HG02571 (cell line): ENCODE measurements around the gene PIWIL4.
A peak's percentile ranks its signal among the peaks of the same experiment; 100 is the strongest.
"Not testable (repeated sequence)": the region's sequence is repeated elsewhere in the genome, so short reads cannot be mapped to it uniquely, and the experiment has no call there.

Experiments used
- ATAC-seq: cut with Tn5 transposase; IDR thresholded peaks from one replicate; pipeline ENCODE4 v1.9.1; 2021; ENCODE audit warnings: mild to moderate bottlenecking, moderate library complexity; ENCODE audit not compliant: unreplicated experiment

The PIWIL4 gene

GRCh38 chr11:94583866-94584500 lies 16.8 kb downstream of the PIWIL4 start:
- no peak for ATAC-seq

GRCh38 chr11:94584978-94585377 lies 17.8 kb downstream of the PIWIL4 start:
- ATAC-seq, result no peak

GRCh38 chr11:94585399-94585798 lies 18.2 kb downstream of the PIWIL4 start:
- ATAC-seq, result no peak

GRCh38 chr11:94586546-94586945 lies 19.4 kb downstream of the PIWIL4 start:
- ATAC-seq, result no peak

- no peak for ATAC-seq
Observed at GRCh38 chr11:94586978-94587377, 19.8 kb downstream of the PIWIL4 start.

- ATAC-seq, result no peak
Observed at GRCh38 chr11:94588366-94588942, 21.3 kb downstream of the PIWIL4 start.

- ATAC-seq, result no peak
Observed at GRCh38 chr11:94590352-94591041, 23.3 kb downstream of the PIWIL4 start.

GRCh38 chr11:94593030-94593429 lies 25.9 kb downstream of the PIWIL4 start:
- ATAC-seq, result peak; percentile 94

- no peak for ATAC-seq
Observed at GRCh38 chr11:94595076-94595475, 27.9 kb downstream of the PIWIL4 start.

- no peak for ATAC-seq
Observed at GRCh38 chr11:94597896-94598295, 30.7 kb downstream of the PIWIL4 start.

GRCh38 chr11:94599510-94599909 lies 32.3 kb downstream of the PIWIL4 start:
- ATAC-seq, result no peak

- peak; percentile 93 for ATAC-seq
Observed at GRCh38 chr11:94602430-94603372, 35.5 kb downstream of the PIWIL4 start.

GRCh38 chr11:94603587-94603986 lies 36.4 kb downstream of the PIWIL4 start:
- ATAC-seq, result no peak

- ATAC-seq, result no peak
Observed at GRCh38 chr11:94604482-94604881, 37.3 kb downstream of the PIWIL4 start.

- no peak for ATAC-seq
Observed at GRCh38 chr11:94613120-94613519, 46.0 kb downstream of the PIWIL4 start.

GRCh38 chr11:94623120-94623735 lies 56.1 kb downstream of the PIWIL4 start:
- ATAC-seq, result no peak

GRCh38 chr11:94625422-94625821 lies 58.3 kb downstream of the PIWIL4 start:
- not testable (repeated sequence) for ATAC-seq

GRCh38 chr11:94627003-94627560 lies 59.9 kb downstream of the PIWIL4 start:
- ATAC-seq, result not testable (repeated sequence)

- no peak for ATAC-seq
Observed at GRCh38 chr11:94629741-94630140, 62.6 kb downstream of the PIWIL4 start.

- ATAC-seq, result no peak
Observed at GRCh38 chr11:94630221-94630620, 63.1 kb downstream of the PIWIL4 start.
